ENCODE results near the gene ZNF77.

GRCh38 chr19:2974342-2975041, 29.7 kb upstream of the ZNF77 start:
- TF ChIP-seq REST (IDR thresholded peaks at IDR 0.05; ENCODE audit: low read depth), result no peak
- no peak for TF ChIP-seq RAD21 (IDR thresholded peaks at IDR 0.05; ENCODE audit: low read depth)
- no peak for TF ChIP-seq ZBTB7A (IDR thresholded peaks at IDR 0.05; ENCODE audit: low read depth)
- no peak for TF ChIP-seq MAX (IDR thresholded peaks at IDR 0.05)
- no peak for TF ChIP-seq EP300 (IDR thresholded peaks at IDR 0.05; ENCODE audit: borderline replicate concordance)
- no peak for TF ChIP-seq YY1 (IDR thresholded peaks at IDR 0.05; ENCODE audit: low read depth)
- TF ChIP-seq USF1 (IDR thresholded peaks at IDR 0.05), result no peak
- no peak for TF ChIP-seq TCF12 (IDR thresholded peaks at IDR 0.05; ENCODE audit: low read depth)
- no peak for TF ChIP-seq CEBPB (IDR thresholded peaks at IDR 0.05)
- no peak for TF ChIP-seq TEAD4 (IDR thresholded peaks at IDR 0.05)

All from Ishikawa (cell line).